ENCODE results near the gene EDC4. TPM values are rescaled to one million over a fixed set of nuclear protein-coding genes. Genes with fewer than 3 reads are reported as not detected.

Gene EDC4
- total and polyA plus RNA-seq, 9 of the 15 experiments (the other 6 are each of a cell fraction or from before 2014, with no cell fraction given), result 1.1 to 131 (median 74.0) TPM

- no peak for TF ChIP-seq PREB (CRISPR knock-in tag; IDR thresholded peaks at IDR 0.05)
- peak; percentile 81 to 86 for TF ChIP-seq NONO (IDR thresholded peaks at IDR 0.05; ENCODE audit: low read depth in 2 of 2, low read length in 1 of 2)
- TF ChIP-seq ZNF707 (CRISPR knock-in tag; conservative IDR thresholded peaks at IDR 0.05), result no peak
- peak; percentile 28; the same call in 1 of the 2 replicates for TF ChIP-seq NFRKB (IDR thresholded peaks at IDR 0.05; ENCODE audit: low read depth)
- no peak for TF ChIP-seq ARID2 (IDR thresholded peaks at IDR 0.05)
- TF ChIP-seq ZBTB43 (CRISPR knock-in tag; IDR thresholded peaks at IDR 0.05), result no peak
- TF ChIP-seq LCOR (CRISPR knock-in tag; IDR thresholded peaks at IDR 0.05), result no peak
- TF ChIP-seq, protein P1, sequence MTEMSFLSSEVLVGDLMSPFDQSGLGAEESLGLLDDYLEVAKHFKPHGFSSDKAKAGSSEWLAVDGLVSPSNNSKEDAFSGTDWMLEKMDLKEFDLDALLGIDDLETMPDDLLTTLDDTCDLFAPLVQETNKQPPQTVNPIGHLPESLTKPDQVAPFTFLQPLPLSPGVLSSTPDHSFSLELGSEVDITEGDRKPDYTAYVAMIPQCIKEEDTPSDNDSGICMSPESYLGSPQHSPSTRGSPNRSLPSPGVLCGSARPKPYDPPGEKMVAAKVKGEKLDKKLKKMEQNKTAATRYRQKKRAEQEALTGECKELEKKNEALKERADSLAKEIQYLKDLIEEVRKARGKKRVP (CRISPR knock-in tag; IDR thresholded peaks at IDR 0.05), result no peak
- no peak for TF ChIP-seq WHSC1 (IDR thresholded peaks at IDR 0.05; ENCODE audit: low read length)
- TF ChIP-seq XRCC3 (IDR thresholded peaks at IDR 0.05), result no peak
- TF ChIP-seq ZNF76 (CRISPR knock-in tag; IDR thresholded peaks at IDR 0.05; ENCODE audit: borderline replicate concordance), result no peak
- peak; percentile 57; the same call in 1 of the 2 replicates for TF ChIP-seq NR4A1 (CRISPR knock-in tag; IDR thresholded peaks at IDR 0.05)
- no peak for TF ChIP-seq NR4A1 (tag; IDR thresholded peaks at IDR 0.05)
- peak; percentile 85; the same call in 1 of the 2 replicates for TF ChIP-seq CGGBP1 (CRISPR knock-in tag; IDR thresholded peaks at IDR 0.05)
- TF ChIP-seq CBX2 (IDR thresholded peaks at IDR 0.05; ENCODE audit: insufficient read depth, low read length, poor library complexity, severe bottlenecking), result no peak
- TF ChIP-seq ZNF589 (CRISPR knock-in tag; IDR thresholded peaks at IDR 0.05; ENCODE audit: low read depth), result no peak
- TF ChIP-seq IFI16 (CRISPR knock-in tag; IDR thresholded peaks at IDR 0.05), result no peak
- TF ChIP-seq CBFA2T2 (conservative IDR thresholded peaks at IDR 0.05), result no peak
- TF ChIP-seq SP1 (CRISPR knock-in tag; IDR thresholded peaks at IDR 0.05), result peak; percentile 57
- no peak for TF ChIP-seq MCM2 (IDR thresholded peaks at IDR 0.05; ENCODE audit: low read depth)
- TF ChIP-seq THRA (IDR thresholded peaks at IDR 0.05), result no peak
- no peak for TF ChIP-seq ZNF311 (CRISPR knock-in tag; IDR thresholded peaks at IDR 0.05)
These were observed 20.3 kb downstream of the EDC4 start, which contains the start of gene PSKH1 (continued) for GRCh38 chr16:67892899-67893742.
